ENCODE data around the gene POLR2A.
"Not testable (repeated sequence)": the region's sequence is repeated elsewhere in the genome, so short reads cannot be mapped to it uniquely, and the experiment has no call there.

The POLR2A gene

GRCh38 chr17:7460850-7461660 is 23.1 kb upstream of the POLR2A start:
- DNase-seq (ENCODE audit: low spot score): no peak

GRCh38 chr17:7462474-7463371 is 21.4 kb upstream of the POLR2A start:
- DNase-seq (ENCODE audit: low spot score): no peak

DNA sequence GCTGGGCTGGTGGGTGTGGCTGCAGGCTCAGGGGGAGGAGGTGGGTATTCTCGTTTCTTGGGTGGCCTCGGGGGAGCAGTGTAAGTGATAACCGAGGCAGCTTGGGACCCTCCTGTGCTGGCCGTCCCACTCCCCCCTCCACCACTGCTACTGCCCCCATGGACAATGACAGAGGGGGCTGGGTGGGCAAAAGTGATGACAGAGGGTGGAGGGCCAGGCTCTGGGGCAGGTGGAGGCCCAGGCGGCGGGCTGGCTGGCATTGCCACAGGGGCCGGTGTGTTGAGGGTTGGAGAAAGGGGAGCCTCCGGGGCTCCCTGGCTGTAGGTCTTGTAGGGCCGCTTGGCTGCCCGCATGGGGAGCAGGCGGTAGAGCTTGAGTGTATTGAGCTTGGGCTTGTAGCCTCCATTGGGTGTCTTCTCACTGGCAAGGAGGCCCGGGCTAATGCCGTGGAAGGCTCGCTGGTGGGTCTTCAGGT is 20.8 kb upstream of the POLR2A start:
- DNase-seq (ENCODE audit: low spot score): no peak

GRCh38 chr17:7464081-7464480 is 20.1 kb upstream of the POLR2A start:
- DNase-seq (ENCODE audit: low spot score): no peak

GRCh38 chr17:7465597-7466275 is 18.4 kb upstream of the POLR2A start:
- no peak for DNase-seq (ENCODE audit: low spot score)

GRCh38 chr17:7466318-7466638 is 17.9 kb upstream of the POLR2A start:
- DNase-seq (ENCODE audit: low spot score): no peak

- peak; percentile 79 for DNase-seq (ENCODE audit: low spot score)
These were observed 17.4 kb upstream of the POLR2A start for GRCh38 chr17:7466639-7467341.

GRCh38 chr17:7467498-7467897 is 16.7 kb upstream of the POLR2A start:
- DNase-seq (ENCODE audit: low spot score): no peak

DNA sequence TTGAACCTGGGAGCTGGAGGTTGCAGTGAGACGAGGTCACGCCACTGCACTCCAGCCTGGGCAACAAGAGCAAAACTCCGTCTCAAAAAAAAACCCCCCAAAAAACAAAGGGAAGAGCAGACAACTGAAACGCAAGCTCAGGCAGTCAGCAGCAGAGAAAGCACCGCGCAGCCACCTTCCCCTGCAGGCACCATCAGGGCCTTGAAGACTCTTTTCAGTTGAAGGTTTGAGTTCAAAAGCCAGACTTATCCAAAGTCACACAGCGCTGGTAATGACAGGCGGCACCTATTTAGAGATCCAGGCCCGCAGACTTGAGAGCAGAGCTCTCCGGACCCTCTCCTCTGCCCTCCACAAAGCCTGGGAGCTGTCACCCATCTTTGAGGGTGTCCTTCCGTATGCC is 15.9 kb upstream of the POLR2A start:
- no peak for DNase-seq (ENCODE audit: low spot score)

DNA sequence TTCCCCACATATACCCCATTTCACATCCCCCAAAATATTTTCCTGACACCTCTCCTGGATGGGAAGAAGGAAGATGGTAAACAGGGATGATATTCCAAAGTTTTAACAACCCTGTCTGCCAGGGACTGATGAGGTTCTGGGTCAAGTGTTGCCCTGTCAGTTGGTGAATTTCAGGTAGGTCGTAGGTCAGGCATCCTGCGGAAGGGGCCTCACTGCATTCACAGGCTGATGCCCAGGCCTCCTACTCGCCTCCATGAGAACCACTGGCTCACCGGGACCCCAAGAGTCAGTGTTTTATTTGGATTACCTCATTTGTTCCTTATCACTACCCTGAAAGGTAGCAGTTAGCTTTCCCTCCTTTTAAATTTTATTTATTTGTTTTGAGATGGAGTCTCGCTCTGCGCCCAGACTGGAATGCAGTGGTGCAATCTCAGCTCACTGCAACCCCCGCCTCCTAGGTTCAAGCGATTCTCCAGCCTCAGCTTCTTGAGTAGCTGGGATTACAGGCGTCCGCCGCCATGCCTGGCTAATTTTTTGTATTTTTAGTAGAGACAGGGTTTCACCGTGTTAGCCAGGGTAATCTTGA is 15.3 kb upstream of the POLR2A start:
- no peak for DNase-seq (ENCODE audit: low spot score)

- DNase-seq (ENCODE audit: low spot score): not testable (repeated sequence)
These were observed 14.3 kb upstream of the POLR2A start for GRCh38 chr17:7469843-7470242.

- DNase-seq (ENCODE audit: low spot score): not testable (repeated sequence)
These were observed 13.7 kb upstream of the POLR2A start for GRCh38 chr17:7470457-7470973.

GRCh38 chr17:7471729-7472128 is 12.4 kb upstream of the POLR2A start:
- no peak for DNase-seq (ENCODE audit: low spot score)

- DNase-seq (ENCODE audit: low spot score): not testable (repeated sequence)
These were observed 9.4 kb upstream of the POLR2A start for GRCh38 chr17:7474767-7475166.

DNA sequence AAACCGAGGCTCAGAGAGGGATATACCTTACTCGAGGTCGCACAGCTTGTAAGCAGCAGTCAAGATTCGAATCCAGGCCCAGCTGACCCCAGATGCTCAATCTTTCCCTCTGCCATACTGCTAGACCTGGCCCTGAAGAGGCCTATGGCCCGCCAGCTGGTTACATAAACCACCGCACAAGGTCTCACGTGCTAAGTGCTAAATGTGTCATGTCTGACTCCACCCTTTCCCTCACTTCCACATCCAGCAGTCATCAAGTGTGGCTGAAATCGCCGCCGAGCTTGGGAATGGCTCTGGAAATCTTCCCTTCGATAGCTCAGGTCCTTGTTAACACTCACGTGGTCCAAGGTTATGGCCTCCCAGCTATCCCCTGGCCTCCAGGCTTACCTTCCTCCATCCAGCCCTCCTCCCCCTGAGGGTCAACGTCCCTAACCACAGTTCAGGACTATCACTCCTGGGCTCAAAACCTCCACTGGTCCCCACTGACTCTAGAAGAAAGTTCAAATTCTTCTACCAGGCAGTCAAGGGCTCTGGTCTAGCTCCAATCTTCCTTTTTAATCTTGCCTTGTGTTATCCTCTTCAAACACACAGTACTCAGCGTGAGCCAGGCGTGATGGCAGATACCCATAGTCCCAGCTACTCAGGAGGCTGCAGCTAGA is 8.3 kb upstream of the POLR2A start:
- peak; percentile 71 for DNase-seq (ENCODE audit: low spot score)

DNA sequence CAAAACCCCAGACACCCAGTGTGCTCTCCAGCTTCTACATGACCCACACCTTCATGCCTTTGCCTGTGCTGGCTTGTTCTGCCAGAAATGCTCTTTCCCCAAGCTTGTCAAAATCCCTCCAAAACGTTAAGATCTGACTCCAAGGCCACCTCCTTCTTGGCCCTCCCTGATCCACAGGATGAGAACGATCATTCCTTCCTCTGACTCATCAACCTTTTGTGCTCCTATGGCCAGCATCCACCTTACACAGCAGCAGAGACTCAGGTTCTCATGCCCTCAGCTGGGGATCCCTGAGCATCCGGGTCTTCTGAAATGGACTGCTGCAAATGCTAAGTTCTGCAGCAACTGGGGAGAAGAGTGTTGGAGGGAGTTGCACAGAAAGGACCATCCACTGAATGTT is 7.7 kb upstream of the POLR2A start:
- DNase-seq (ENCODE audit: low spot score): peak; percentile 40

GRCh38 chr17:7476951-7477350 is 7.2 kb upstream of the POLR2A start:
- DNase-seq (ENCODE audit: low spot score): no peak

GRCh38 chr17:7477392-7478275 is 6.5 kb upstream of the POLR2A start:
- DNase-seq (ENCODE audit: low spot score): peak; percentile 89
